ENCODE measurements around the gene ILF3. TPM values are rescaled to one million over a fixed set of nuclear protein-coding genes. Genes with fewer than 3 reads are reported as not detected.

The ILF3 gene
- total and polyA plus RNA-seq, 10 of the 15 experiments (the other 5 are each of a cell fraction or from before 2014, with no cell fraction given): 28.1 to 383 (median 176) TPM

DNA sequence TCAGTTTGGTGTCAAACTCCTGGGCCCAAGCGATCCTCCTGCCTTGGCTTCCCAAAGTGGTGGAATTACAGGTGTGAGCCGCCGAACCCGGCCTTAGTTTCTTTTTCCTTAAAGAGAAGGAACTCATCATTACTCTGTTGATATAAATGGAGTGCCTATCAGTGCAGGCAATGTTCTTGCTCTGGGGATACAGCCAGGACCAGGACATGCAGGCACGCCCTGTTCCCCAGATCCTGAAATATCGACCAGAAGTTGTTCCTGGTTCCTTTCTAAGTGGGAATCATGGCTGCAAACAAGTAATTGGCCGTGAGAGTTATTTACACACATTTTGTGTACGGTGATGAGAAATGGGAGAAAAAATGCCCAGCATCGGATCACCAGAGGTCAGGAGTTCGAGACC, 72.1 kb downstream of the ILF3 start:
- H3K4me3 ChIP-seq: no peak overlapping the region
- in situ Hi-C loops (cut with MboI): no loop called here
- BruUV-seq (replicated peaks): no TSS peak
- TF ChIP-seq BMI1 (IDR thresholded peaks at IDR 0.05; ENCODE audit: borderline replicate concordance) (no peak), JUNB (IDR thresholded peaks at IDR 0.05) (no peak)
- TF ChIP-seq, protein P1, sequence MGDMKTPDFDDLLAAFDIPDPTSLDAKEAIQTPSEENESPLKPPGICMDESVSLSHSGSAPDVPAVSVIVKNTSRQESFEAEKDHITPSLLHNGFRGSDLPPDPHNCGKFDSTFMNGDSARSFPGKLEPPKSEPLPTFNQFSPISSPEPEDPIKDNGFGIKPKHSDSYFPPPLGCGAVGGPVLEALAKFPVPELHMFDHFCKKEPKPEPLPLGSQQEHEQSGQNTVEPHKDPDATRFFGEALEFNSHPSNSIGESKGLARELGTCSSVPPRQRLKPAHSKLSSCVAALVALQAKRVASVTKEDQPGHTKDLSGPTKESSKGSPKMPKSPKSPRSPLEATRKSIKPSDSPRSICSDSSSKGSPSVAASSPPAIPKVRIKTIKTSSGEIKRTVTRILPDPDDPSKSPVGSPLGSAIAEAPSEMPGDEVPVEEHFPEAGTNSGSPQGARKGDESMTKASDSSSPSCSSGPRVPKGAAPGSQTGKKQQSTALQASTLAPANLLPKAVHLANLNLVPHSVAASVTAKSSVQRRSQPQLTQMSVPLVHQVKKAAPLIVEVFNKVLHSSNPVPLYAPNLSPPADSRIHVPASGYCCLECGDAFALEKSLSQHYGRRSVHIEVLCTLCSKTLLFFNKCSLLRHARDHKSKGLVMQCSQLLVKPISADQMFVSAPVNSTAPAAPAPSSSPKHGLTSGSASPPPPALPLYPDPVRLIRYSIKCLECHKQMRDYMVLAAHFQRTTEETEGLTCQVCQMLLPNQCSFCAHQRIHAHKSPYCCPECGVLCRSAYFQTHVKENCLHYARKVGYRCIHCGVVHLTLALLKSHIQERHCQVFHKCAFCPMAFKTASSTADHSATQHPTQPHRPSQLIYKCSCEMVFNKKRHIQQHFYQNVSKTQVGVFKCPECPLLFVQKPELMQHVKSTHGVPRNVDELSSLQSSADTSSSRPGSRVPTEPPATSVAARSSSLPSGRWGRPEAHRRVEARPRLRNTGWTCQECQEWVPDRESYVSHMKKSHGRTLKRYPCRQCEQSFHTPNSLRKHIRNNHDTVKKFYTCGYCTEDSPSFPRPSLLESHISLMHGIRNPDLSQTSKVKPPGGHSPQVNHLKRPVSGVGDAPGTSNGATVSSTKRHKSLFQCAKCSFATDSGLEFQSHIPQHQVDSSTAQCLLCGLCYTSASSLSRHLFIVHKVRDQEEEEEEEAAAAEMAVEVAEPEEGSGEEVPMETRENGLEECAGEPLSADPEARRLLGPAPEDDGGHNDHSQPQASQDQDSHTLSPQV (IDR thresholded peaks at IDR 0.05): no peak
- TF ChIP-seq, protein P2, sequence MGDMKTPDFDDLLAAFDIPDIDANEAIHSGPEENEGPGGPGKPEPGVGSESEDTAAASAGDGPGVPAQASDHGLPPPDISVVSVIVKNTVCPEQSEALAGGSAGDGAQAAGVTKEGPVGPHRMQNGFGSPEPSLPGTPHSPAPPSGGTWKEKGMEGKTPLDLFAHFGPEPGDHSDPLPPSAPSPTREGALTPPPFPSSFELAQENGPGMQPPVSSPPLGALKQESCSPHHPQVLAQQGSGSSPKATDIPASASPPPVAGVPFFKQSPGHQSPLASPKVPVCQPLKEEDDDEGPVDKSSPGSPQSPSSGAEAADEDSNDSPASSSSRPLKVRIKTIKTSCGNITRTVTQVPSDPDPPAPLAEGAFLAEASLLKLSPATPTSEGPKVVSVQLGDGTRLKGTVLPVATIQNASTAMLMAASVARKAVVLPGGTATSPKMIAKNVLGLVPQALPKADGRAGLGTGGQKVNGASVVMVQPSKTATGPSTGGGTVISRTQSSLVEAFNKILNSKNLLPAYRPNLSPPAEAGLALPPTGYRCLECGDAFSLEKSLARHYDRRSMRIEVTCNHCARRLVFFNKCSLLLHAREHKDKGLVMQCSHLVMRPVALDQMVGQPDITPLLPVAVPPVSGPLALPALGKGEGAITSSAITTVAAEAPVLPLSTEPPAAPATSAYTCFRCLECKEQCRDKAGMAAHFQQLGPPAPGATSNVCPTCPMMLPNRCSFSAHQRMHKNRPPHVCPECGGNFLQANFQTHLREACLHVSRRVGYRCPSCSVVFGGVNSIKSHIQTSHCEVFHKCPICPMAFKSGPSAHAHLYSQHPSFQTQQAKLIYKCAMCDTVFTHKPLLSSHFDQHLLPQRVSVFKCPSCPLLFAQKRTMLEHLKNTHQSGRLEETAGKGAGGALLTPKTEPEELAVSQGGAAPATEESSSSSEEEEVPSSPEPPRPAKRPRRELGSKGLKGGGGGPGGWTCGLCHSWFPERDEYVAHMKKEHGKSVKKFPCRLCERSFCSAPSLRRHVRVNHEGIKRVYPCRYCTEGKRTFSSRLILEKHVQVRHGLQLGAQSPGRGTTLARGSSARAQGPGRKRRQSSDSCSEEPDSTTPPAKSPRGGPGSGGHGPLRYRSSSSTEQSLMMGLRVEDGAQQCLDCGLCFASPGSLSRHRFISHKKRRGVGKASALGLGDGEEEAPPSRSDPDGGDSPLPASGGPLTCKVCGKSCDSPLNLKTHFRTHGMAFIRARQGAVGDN (IDR thresholded peaks at IDR 0.05): no peak
- peaks cover 12% of the 10 kb centered on the region for H4K20me1 ChIP-seq (ENCODE audit: control insufficient read depth, insufficient read depth)
- peaks cover 13% of the 10 kb centered on the region for H3K4me1 ChIP-seq (ENCODE audit: control insufficient read depth, insufficient read depth, low read length)
- RAD21 ChIA-PET (ENCODE audit: unreplicated experiment): no interaction called here
- H3K4me2 ChIP-seq (ENCODE audit: control insufficient read depth, insufficient read depth): no peak overlapping the region
- H3K9me3 ChIP-seq (replicated peaks; ENCODE audit: control insufficient read depth, insufficient read depth, low read length): no peaks in the 10 kb centered on the region
- H3K79me2 ChIP-seq (ENCODE audit: control insufficient read depth, insufficient read depth, low read length): peaks cover 81% of the 10 kb centered on the region
- ATAC-seq: no peak
- POLR2A ChIA-PET: interaction anchor here (0.6 kb wide), 1 partner anchor 172 kb away, joined by 4 read pairs; no protein-coding TSS in a partner anchor
- intact Hi-C loops (cut with micrococcal nuclease; ENCODE audit: unreplicated experiment): no loop called here
- no peak for DNase-seq (ENCODE audit: low read depth, low spot score)
- WGBS (ENCODE audit: insufficient coverage, insufficient replicate concordance, low lambda C conversion rate, missing lambda C conversion rate): 94% methylated on average over 10 of the region's 10 CpGs
- no peak overlapping the region for H2AFZ ChIP-seq (ENCODE audit: control insufficient read depth, low read depth, low read length)
- SMC1A ChIA-PET (ENCODE audit: uncharacterized antibody, unreplicated experiment): no interaction called here
- no peak overlapping the region for H3K9ac ChIP-seq (ENCODE audit: control insufficient read depth, insufficient read depth, low read length)
- H3K27me3 ChIP-seq (replicated peaks in 1 of 2; ENCODE audit: control insufficient read depth in 2 of 2, insufficient read depth in 2 of 2, low read length in 1 of 2): no peaks in the 10 kb centered on the region
- CTCF ChIA-PET: no interaction called here
- H3K27ac ChIP-seq (ENCODE audit: control insufficient read depth, insufficient read depth): no peak overlapping the region
- H3K36me3 ChIP-seq (ENCODE audit: control insufficient read depth in 2 of 2, insufficient read depth in 2 of 2, low read length in 1 of 2): peaks cover 4 to 8% of the 10 kb centered on the region in 2 experiments; a peak in 3 of 4 replicates
- no peak for FAIRE-seq
